Activated B cell treated with CpG ODN at 0.5 μM for 24 hours (primary cell): ENCODE data around the gene EIF5AL1. TPM values are rescaled to one million over a fixed set of nuclear protein-coding genes. Genes with fewer than 3 reads are reported as not detected.
"Not testable (repeated sequence)": the region's sequence is repeated elsewhere in the genome, so short reads cannot be mapped to it uniquely, and the experiment has no call there.

Source experiments
- ATAC-seq: fragments of 200-7000 bp; cut with Tn5 transposase; one replicate; pipeline ENCODE4 v1.10.0; 2021; ENCODE audit warnings: low read depth, mild to moderate bottlenecking, moderate library complexity
- CTCF ChIA-PET: fragments of 350-600 bp; sonication (Branson Sonifier 250); formaldehyde crosslinking; loops from one replicate; lab custom pipeline; 2021; ENCODE audit warnings: antibody characterized with exemption; lab: Charles Lee
- POLR2A ChIA-PET: fragments of 350-600 bp; sonication (Branson Sonifier 250); formaldehyde crosslinking; loops from one replicate; lab custom pipeline; 2021; ENCODE audit warnings: antibody characterized with exemption; lab: Charles Lee
- DNase-seq: peaks from one replicate; pipeline ENCODE4 v3.0.0; 2022
- H3K27ac Mint-ChIP-seq: one replicate; pipeline ENCODE4 v1.8.0; 2020; ENCODE audit warnings: mixed read lengths
- H3K27me3 Mint-ChIP-seq: one replicate; pipeline ENCODE4 v1.8.0; 2021; ENCODE audit warnings: mixed read lengths
- H3K36me3 Mint-ChIP-seq: one replicate; pipeline ENCODE4 v1.8.0; 2021; ENCODE audit warnings: low read depth, mixed read lengths
- H3K4me1 Mint-ChIP-seq: one replicate; pipeline ENCODE4 v1.8.0; 2021; ENCODE audit warnings: mixed read lengths
- H3K4me3 Mint-ChIP-seq: one replicate; pipeline ENCODE4 v1.8.0; 2020; ENCODE audit warnings: mild to moderate bottlenecking, mixed read lengths
- H3K9me3 Mint-ChIP-seq: one replicate; pipeline ENCODE4 v1.8.0; 2020; ENCODE audit warnings: mixed read lengths
- intact Hi-C: fragments of 100-400 bp; cut with micrococcal nuclease; formaldehyde crosslinking; loops from one replicate; pipeline ENCODE4 v1.15.1; 2024
- total RNA-seq: library from RNA; stranded (reverse); gene quantifications from 2 replicates; pipeline ENCODE4 v1.2.3, GENCODE V29; 2022
- TF ChIP-seq, protein P1 (sequence below): fragments of 200-600 bp; IDR thresholded peaks from one replicate; pipeline ENCODE4 v1.8.0; 2022; ENCODE audit warnings: antibody characterized with exemption, mild to moderate bottlenecking

Gene EIF5AL1
- total RNA-seq = 1.4 and 2.1 TPM in 2 replicates

DNA sequence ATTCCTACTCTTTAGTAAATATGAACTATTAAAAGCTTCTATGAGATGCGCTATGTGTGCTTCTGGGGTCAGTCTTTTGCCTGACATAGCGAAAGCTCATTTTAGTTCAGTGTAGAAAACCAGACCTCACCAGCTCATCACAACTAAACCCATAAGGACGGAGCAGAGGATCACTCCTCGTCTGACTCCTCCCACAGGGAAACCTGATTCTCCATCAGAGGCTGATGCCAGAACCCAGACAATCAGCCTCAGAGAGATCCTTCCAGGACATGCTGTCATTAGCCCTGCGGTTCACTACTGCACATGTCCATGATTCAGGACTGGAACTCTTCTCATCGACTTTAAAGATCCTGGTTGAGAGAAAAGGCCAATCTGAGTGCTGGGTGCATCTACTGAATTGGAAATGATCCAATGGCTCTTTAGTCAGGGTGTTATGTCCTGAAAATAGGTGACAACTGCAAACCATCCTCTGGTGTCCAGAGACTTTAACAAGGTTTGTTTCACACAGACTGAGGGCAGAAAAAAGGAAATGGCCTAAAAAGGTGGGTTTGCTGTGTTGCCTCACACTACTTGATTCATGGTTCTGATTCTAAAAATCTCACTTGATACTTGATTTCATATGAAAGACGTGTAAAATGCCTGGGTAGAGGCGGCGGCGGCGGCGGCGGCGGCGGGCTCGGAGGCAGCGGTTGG is at the start of gene EIF5AL1:
Gene EIF5AL1, plus strand, starts transcription at position 643 of the 693 bp plus-strand sequence. CDS start 117 bp downstream, outside the sequence.
- H3K27me3 Mint-ChIP-seq = peaks cover 10% of the 10 kb centered on the region
- CTCF ChIA-PET, H3K9me3 Mint-ChIP-seq, DNase-seq, H3K4me3 Mint-ChIP-seq, POLR2A ChIA-PET, H3K27ac Mint-ChIP-seq, intact Hi-C loops, H3K4me1 Mint-ChIP-seq, H3K36me3 Mint-ChIP-seq, ATAC-seq: not testable (repeated sequence)

DNA sequence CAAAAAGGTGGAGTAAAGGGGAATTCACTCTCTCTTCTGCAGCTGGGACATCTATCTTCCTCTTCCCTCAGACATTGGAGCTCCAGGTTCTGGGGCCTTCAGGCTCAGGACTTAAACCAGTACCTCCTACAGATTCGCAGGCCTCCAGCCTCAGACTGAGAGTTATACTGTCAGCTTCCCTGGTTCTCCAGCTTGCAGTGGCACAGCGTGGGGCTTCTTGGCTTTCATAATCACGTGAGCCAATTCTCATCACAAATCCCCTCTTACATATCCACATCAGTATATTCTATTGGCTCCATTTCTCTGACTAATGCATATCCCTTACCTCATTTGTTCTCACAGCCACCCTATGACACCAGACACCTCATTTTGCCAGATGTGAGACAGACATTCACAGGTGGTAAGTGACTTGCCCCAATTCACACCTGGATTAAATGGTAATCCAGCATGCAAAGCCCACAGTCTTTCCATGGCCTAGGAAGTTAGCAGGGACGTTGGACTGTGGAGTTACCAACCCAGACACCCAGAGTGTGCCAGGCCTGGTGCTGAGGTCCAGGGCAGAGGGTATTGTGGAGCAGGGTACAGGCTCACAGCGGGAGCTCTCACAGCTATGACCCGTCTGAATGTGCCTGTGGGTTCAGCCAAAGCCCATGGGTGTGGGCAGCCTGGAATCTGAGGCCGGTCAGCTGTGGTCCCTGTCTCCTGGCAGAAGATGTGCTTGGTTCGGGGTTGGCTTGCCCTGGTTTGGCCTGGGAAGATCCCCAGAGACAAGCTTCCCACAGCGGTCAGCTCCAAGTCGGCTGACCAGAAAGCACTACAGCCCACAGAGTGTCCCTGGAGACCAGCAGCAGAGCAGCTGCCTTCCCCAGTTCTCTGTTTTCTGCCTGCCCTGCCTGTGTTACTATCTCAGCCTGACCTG is 48.5 kb upstream of the EIF5AL1 start:
- Mint-ChIP-seq H3K4me3 (no peak overlapping the region), H3K27me3 (peaks cover 9% of the 10 kb centered on the region), H3K36me3 (no peaks in the 10 kb centered on the region), H3K27ac (no peak overlapping the region), H3K9me3 (no peaks in the 10 kb centered on the region), H3K4me1 (no peaks in the 10 kb centered on the region)
- DNase-seq = no peak
- CTCF ChIA-PET = no interaction called here
- no peak for ATAC-seq
- TF ChIP-seq, protein P1, sequence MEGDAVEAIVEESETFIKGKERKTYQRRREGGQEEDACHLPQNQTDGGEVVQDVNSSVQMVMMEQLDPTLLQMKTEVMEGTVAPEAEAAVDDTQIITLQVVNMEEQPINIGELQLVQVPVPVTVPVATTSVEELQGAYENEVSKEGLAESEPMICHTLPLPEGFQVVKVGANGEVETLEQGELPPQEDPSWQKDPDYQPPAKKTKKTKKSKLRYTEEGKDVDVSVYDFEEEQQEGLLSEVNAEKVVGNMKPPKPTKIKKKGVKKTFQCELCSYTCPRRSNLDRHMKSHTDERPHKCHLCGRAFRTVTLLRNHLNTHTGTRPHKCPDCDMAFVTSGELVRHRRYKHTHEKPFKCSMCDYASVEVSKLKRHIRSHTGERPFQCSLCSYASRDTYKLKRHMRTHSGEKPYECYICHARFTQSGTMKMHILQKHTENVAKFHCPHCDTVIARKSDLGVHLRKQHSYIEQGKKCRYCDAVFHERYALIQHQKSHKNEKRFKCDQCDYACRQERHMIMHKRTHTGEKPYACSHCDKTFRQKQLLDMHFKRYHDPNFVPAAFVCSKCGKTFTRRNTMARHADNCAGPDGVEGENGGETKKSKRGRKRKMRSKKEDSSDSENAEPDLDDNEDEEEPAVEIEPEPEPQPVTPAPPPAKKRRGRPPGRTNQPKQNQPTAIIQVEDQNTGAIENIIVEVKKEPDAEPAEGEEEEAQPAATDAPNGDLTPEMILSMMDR = no peak
- POLR2A ChIA-PET = no interaction called here
- intact Hi-C loops = no loop called here

DNA sequence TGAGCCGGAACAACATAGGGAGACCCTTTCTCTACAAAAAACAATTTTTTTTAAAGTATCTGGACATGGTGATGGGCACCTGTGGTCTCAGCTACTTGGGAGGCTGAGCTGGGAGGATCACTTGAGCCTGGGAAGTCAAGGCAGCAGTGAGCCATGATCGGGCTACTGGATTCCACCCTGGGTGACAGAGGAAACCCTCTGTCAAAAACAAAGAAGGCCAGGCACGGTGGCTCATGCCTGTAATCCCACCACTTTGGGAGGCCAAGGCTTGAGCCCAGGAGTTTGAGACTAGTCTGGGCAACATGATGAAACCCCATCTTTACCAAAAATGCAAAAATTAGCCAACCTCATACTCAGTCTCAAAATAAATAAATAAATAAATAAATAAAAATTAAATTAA is 47.0 kb upstream of the EIF5AL1 start:
- H3K27me3 Mint-ChIP-seq = peaks cover 7% of the 10 kb centered on the region
- TF ChIP-seq, protein P1 = no peak
- no peak overlapping the region for H3K27ac Mint-ChIP-seq
- intact Hi-C loops = no loop called here
- ChIA-PET POLR2A (no interaction called here), CTCF (no interaction called here)
- DNase-seq (no peak), ATAC-seq (no peak)
- H3K36me3 Mint-ChIP-seq = no peaks in the 10 kb centered on the region
- H3K4me3 Mint-ChIP-seq = no peak overlapping the region
- H3K4me1 Mint-ChIP-seq = no peaks in the 10 kb centered on the region
- H3K9me3 Mint-ChIP-seq = no peaks in the 10 kb centered on the region

DNA sequence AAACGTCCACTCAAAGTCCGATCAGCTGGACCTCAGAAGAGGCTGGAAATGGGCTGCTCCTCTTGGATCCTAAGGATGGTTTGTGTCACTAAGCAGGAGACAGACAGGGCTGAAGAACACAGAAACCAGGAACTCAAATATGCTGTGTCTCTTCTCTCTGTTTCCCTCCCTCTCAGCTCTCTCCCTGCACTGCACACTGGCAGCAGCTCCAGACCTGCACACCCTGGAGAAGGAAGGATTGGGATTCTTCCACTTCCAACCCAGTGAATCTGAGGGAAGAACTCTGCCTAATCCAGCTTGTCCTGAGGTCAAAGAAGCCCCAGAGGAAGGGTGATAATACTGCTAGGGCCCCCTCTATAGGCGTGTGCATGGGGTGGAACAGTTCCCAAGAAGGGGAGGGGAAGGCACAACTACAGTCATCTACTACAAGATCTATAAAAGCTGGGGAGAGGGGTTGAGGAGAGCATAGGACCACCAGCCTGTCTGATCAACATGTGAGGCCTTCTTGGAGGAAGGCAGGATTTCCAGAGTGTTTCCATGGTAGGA is 44.2 kb upstream of the EIF5AL1 start:
- TF ChIP-seq, protein P1 = no peak
- POLR2A ChIA-PET = no interaction called here
- DNase-seq = no peak
- no peak overlapping the region for H3K27ac Mint-ChIP-seq
- H3K27me3 Mint-ChIP-seq = peaks cover 16% of the 10 kb centered on the region
- H3K4me3 Mint-ChIP-seq = no peak overlapping the region
- H3K4me1 Mint-ChIP-seq = no peaks in the 10 kb centered on the region
- intact Hi-C loops = no loop called here
- no peaks in the 10 kb centered on the region for H3K36me3 Mint-ChIP-seq
- CTCF ChIA-PET = interaction anchor here (0.6 to 3.4 kb wide), 4 partner anchors 8 to 251 kb away, joined by 3 to 36 read pairs (median 3); no protein-coding TSS in a partner anchor
- ATAC-seq = no peak
- H3K9me3 Mint-ChIP-seq = no peaks in the 10 kb centered on the region

DNA sequence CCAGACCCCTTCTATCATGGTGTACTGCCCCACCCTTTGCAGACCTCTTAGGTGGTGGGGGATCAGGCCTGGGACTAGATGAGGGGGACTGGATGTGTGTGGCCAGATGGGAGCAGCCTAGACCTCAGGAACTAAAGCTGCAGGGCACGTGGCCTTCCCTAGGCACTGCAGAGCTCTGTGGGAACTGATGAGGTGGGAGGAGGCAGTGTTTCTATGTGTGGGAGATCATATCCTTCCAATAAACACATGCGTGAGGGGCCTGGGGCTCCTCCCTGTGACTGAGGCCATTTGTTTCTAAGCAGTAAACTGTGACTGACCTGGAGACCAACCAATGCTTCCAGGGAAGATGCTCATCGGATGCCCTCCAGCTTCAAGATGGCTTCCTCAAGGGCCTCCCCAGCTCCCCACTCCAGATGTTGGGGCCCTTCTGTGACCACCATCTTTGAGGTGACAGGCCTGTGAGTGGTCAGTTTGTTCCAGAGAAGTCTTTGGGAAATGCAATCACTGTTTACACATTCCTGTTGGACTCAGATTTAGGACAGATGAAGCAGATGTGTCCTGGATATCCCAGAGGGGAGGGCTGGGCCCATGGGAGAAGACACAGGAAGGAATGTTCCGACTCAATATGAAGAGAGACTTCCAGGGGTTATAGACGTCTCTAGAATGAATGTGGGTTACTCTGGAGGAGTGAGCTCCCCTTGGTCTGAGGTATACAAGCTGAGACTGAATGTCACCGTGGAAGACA is 43.3 kb upstream of the EIF5AL1 start:
- intact Hi-C loops = no loop called here
- POLR2A ChIA-PET = no interaction called here
- H3K4me3 Mint-ChIP-seq = no peak overlapping the region
- ATAC-seq (no peak), DNase-seq (no peak)
- CTCF ChIA-PET = interaction anchor here (1.5 to 3.4 kb wide), 2 partner anchors 95 to 175 kb away, joined by 3 to 36 read pairs; no protein-coding TSS in a partner anchor
- TF ChIP-seq, protein P1 = no peak
- H3K27me3 Mint-ChIP-seq = peaks cover 17% of the 10 kb centered on the region
- no peak overlapping the region for H3K27ac Mint-ChIP-seq
- H3K9me3 Mint-ChIP-seq = no peaks in the 10 kb centered on the region
- H3K4me1 Mint-ChIP-seq = no peaks in the 10 kb centered on the region
- no peaks in the 10 kb centered on the region for H3K36me3 Mint-ChIP-seq
